ENCODE measurements around the gene GP5.

GP5 gene

DNA sequence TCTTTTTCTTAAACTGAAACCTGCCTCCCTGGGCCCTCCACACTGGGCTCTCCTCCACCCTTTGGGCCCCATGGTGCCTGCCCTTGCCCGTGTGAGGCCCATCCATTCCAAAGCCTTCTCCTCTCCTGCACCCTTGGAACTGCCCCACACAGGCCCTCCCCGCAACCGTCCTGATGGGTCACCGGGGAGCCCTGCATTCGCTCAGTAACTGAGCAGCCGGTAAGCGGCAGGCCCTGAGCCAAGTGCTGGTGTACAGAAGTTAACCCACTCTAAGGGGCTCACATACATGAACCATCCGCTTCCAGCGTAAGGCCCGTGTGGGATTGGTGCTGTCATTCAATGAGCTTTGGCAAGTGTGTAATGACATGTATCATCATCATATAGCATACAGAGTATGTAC, 24.1 kb downstream of the GP5 start:
- DNase-seq: no peak

DNA sequence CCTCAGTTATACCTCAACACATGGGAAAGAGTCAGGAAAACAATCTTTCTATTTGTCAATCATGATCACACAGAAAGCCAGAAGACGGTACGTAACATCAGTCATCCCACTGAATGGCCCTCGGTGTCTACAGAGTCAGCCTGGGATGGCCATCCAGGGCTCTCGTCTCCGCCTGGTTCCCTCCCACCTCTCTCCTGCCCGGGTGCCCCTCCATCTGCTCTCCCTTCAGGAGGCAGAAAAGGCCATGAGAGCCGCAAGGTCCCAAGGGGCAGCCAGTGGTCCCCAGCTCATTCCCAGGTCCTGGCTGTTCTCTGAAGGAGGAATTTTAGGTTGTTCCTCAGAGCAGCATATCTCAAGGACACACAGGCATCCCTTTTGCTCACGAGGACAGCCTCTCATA, 25.2 kb downstream of the GP5 start:
- DNase-seq: no peak

DNA sequence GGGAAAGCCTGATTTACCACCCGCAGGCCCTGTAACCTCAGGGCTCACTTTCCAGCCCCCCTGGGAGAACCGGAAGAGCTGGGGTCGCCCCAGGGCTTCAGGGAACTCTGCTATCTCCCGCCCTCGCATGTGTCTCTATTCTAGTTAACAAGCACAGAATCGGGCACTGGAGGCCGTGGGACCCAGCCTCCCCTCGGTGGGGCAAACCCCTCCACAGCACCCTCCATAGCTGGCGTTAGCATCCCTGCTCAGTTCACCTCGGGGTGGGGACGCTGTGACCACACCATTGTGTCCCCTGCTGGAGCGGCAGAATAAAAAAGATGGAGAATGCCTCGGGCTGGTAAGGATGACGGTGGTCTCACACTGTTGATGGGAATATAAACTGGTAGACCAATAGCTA, 26.0 kb downstream of the GP5 start:
- DNase-seq: no peak

DNA sequence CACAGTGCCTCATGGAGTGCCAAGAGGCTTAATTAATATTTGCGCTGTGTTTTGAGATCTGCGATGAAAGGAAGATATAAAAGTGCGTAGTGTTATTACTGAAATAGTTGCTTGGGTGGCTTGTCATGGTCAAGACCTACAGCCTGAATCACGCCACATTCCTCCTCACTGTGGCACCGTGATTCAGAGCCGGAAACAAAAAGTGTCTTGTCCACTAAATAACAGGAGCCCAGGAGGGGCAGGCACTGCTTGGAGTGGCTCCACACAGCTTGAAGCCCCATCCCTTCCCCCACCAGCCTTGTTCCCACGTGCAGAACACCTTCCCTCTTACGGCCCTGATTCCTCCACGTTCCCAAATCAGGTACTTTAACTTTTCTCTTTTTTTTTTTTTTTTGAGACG, 28.3 kb downstream of the GP5 start:
- DNase-seq: no peak

DNA sequence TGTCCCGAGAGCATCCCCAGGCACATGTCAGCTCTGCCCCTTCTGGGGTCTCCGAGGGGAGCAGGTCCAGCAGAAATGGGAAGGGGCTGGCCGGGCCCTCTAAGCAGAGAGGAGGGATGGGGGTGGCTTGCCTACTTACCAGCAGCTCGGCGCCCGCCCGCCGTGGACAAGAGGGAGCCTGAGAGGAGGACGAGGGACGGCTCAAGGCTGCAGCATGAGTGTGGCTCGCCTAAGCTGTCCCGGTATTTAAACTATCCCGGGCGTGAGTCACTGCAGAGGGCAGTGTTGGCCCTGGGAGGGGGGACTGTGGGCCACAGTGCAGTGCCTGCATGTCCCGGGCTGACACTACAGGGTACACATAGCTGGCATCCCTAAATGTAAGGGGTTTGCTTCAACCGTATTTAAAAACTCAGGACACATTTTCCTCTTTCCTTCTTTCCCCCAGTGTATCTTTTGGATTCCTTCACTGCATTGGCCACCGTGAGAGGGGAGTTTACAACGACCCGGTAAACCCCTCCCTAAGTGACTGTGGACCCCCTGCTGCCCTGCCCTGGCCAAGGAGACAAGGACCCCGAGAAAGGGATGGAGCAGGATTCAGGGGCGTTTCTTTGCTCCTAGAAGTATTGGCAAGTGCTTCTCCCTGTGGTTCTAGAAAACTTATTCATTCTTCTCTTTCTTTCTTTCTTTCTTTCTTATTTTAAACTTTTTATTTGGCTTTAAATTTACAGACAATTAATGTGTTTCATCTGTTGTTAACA, 29.4 kb downstream of the GP5 start, which contains the start of gene LRRC15:
LRRC15 (minus strand) TSS at position 222 of the 758 bp plus-strand sequence. CDS start 8,700 bp downstream, outside the sequence.
- no peak for DNase-seq

DNA sequence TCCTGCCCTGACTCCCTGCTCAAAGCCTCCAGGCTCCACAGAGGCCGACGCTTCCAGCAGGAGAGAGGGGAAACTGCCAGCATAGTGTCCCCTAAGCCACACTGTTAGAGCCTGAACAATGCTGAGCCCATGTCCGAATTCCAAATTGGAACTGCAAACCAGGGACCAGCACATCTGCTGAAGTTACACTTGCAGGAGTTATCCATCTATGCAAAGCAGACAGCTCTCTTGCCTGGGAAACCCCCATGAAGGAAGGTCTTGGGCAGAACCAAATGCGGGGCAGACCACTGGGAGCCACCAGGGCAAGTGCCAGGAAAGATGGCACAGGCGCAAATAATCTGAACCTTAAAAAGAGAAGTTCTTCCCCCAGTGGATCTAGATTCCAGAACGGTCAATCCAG, 30.1 kb downstream of the GP5 start:
- DNase-seq: no peak

DNA sequence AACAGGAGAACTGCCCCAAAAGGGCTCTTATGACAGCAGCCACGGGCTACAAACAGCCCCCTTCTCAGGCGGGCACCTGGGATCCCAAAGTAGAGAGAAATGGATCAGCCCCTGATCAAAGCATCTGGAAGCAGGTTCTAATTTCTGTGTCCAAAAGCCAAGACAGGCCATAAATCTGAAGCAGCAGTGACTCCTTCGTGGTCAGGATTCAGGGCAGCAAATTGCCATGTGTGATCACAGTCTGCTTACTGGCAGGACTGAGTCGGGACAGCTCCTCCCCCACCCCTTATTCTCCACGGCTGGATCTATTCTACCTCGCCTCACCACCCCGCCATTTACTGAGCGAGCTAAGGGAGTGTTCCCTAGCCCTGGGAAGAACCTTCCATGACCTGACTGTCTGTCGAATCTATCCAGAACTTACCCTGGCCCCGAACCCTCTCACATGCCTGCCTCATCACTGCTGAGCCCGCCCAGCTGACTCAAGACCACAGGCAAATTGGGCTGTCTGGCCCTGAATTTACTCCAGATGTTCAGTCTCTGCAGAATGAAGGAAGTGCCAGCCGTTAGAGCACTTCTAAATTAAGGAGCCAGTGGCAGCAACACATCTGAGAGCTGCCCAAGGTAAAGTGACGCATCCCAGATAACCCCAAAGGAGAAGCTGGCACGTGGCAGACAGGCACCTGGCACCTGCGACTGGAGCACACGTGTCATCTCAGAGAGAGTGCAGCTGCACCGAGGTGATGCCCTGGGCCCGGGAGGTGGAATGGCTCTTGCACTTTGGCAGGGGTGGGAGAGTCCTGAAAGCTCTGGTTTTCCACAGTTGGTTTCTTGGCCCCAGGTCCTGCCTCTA, 30.8 kb downstream of the GP5 start:
- no peak for DNase-seq

DNA sequence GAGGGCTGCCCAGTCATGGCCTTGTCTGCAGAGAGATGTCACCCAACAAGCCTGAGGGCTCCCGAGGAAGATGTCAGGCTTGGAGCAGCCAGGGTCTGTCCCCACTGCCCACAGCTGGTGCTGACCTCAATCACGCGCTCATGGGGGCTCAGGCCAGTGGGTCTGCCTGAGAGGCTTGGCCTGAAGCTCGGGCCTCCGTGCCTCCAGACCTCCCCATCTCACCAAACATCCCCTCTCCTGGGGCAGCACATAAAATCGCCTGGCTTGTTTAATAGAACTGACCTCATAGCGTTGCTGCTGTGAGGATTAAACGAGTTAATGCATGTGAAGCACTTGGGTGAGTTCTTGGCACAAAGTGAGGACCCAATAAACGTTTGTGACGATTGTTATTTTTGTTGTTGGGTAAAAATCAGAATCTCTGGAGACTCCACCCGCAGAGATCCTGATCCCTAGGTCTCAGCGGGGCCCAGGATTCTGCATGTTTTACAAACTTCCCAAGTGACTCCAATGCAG, 33.0 kb downstream of the GP5 start:
- no peak for DNase-seq

DNA sequence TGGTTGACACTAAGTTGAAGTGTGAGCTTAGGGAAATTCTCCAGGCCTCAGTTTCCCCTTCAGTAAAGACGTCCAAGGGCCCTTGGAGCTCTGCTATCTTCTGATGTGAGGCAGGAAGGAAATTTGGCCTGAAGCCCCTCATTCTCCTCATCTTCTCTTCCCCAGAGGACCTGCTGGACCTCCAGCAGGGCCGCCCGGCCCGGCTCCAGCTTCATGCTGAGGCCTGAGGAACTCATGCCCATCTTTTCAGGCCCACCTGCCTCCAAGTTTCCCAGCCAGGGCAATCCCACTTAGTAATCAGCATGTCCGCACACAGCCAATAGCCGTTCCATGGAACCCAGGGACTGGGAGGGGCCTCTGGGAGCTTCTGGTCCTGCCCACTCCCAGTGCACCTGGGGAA, 33.5 kb downstream of the GP5 start:
- no peak for DNase-seq

DNA sequence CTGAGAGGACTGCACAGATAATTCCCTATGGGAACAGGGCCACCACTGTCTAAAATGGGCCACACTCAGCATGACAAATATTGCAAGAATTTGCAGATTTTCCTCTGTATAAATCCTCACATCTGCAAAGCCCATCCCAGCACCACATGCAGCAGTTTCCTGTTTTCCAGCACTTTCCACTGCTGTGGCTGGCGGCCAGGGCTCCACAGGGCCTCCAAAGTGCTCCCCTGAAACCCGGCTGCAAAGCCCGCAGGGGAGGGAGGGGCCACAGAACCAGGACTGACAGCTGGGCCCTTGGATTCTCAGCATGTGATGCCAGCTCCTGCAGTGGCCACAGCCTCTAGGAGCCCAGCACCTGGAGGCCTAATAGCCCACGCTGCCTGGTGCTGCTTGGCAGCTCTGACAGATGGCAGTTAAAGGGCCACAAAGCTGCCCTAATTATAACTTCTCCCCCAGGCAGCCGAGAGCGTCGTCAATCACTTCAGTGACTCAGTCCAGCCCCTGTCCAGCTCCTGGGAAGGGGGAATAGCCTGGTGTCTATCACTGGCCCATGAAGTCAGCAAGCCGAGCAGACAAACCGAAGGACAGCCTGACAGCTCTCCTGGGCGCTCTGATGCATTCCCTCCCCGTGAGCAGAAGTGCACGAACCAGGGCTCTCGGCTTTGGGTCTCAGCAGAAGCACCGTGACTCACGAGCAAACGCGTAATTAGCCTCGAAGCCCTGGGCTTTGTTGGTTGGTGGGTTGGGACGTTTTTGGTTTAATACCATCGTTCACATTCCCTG, 34.2 kb downstream of the GP5 start:
- no peak for DNase-seq

DNA sequence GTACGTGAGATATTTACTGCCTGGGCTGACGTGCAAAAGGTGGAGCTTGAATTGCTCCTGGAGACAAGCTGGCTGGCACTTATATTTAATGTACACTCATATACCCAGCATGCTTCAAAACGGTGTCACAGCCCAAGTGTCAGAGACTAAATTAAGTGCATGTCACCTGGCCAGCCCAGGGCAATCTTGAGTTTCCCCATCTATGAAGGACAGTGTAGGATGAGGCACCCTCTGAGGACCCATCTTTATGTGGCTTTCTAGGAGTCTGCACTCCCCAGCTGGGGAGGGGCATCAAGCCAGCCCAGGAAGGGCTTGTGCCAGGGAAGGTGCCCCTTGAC, 34.8 kb downstream of the GP5 start:
- no peak for DNase-seq

DNA sequence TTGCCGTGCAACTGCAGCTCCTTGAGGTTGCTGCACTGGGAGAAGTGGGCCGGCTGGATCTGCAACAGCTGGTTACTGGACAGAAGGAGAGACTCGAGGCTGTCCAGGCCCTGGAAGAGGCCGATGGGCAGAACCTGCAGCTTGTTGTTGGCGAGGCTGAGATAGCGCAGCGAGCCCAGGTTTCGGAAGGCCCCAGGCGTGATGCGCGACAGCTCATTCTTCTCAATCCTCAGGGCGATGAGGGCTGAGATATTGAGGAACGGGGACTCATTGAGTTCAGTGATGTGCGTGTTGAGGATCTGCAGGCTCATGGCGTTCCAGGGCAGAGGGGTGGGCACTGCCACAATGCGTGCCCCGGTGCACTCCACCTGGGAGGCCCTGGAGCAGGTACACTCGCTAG, 38.5 kb downstream of the GP5 start:
- DNase-seq: no peak

DNA sequence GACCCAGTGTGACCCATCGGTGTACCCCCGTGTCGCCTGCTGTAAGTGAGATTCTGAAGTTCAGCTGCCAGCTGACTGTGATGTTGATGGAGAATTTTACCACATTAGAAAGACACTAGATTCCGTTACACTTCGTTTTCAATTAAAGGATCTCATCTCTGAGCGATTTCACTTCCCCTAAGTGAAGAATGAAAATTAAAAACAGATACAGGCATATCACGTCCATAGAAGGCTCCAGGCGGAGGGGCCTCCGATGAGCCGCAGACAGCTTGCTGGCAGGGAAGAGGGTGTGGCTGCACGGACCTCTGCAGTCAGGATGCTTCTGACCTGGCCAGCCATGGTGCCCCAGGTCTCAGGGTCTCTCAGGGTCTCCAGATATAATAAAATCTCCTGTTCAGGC, 41.4 kb downstream of the GP5 start:
- DNase-seq: no peak

DNA sequence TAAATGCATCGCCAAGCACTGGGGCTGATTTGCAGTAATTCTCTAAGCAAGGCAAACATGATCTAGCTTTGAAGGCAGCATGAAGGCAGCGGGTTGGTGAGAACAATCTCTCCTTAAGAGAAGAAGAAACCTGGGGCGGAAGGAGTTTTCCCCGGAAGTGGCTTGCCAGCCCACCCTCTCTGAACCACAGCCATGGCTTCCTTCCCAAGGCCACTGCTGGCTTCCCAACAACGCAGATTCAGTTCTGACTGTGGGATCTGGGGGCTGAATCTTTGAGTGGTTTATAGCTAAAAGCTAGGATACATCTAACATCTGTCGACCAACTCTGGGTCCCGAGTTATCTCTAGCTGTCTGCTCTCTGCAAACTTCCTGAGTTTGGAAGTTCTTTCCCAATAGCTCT, 43.7 kb downstream of the GP5 start:
- DNase-seq: no peak

DNA sequence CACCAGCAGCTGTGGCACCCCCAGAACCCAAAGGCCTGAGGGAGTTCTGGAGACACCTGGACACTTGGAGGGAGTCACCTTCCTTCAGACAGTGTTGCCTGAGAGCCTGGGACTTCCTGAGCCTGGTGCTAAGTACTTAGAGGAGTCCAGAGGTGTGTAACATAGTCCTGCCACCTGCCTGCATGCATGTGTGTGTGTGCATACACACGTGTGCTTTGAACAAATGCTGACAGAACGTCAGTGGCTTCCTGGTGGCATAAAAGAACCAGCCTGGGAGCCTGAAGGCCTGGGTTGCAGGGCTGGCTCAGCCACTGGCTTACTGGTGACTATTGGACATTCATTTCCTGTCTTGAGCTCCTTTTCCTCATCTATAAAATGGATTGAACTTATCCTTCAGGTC, 44.8 kb downstream of the GP5 start:
- no peak for DNase-seq

DNA sequence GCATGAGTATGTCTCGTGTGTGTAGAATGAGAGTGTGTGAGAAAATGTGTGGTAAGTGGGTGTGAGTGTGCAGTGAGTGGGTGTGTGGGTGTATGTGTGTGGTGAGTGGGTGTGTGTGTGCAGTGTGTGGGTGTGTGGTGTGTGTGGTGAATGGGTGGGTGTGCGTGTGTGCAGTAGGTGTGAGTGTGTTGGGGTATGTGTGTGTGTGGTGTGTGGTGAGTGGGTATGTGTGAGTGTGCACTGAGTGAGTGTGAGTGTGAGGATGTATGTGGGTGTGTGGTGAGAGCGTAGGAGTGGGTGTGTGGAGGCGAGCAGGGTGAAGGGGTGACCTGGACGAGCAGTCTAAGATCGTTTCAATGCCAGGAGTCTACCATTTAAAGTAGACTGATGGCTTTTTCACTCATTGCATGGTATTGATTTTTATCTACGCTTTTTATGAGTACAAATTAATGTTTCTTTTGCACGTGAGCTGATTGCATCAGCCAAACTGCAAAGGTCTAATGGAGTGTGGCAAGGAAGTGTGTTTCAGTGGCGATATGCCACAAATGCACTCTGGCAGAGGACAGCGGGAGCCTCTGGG, 46.3 kb downstream of the GP5 start:
- no peak for DNase-seq

DNA sequence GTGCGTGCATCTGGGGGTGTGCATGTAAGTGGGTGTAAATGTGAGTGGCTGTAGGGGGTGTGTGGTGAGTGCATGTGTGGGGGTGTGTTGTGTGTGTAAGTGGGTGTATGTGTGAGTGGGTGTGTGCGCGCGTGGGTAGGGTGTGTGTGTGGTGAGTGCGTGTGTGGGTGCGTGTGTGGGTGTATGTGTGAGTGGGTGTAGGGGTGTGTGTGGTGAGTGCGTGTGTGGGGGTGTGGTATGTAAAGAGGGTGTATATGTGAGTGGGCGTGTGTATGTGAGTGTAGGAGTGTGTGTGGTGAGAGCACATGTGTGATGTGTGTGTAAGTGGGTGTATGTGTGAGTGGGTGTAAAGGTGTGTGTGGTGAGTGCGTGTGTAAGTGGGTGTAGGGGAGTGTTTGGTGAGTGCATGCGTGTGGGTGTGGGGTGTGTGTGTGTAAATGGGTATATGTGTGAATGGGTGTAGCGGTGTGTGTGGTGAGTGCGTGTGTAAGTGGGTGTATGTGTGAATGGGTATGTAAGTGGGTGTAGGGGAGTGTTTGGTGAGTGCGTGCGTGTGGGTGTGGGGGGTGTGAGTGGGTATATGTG, 47.0 kb downstream of the GP5 start:
- DNase-seq: no peak

DNA sequence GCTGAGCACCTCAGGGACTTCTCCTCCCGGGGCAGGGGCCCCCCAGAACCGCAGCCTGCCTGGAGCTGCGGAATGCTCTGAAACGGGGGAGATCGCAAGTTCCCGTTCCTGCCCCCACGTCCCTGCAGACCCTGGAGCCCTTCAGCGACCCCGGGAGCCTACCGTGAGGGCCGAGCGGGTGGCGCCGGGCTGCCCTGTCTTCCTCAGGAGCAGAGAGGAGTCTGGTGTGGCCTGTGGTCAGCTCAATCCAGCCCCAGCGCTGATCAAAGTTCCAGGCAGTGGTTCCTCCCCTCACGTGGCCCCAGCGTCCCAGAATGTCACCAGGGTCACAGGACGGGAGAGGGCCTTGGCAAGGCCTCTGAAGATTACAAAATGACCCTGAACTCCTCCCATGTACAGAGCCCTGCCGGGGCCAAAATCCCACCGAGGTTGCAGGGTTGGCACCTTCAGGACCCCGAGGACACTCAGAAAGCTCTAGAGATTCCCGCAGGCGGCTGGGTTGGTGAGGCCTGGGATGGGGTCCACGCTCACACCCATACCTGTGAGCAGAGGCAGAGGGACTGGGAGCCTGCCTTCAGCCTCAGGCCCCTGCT, 47.9 kb downstream of the GP5 start, which contains the start of gene CPN2:
CPN2 (minus strand) TSS at position 249 of the 593 bp plus-strand sequence. CDS start 8,626 bp downstream, outside the sequence.
- no peak for DNase-seq

DNA sequence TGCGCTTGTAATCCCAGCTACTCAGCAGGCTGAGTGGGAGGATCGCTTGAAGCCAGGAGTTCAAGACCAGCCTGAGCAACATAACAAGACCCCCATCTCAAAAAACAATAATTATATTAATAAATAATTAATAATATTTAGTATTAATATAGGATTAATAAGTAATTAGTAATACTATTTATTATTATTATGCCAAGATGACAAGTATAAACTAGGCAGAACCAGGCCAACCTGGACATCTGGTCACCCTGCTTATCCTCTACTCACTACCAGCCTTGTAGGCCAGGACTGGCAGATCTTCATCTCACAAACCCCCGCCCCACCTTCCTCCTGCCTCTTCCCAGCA, 48.4 kb downstream of the GP5 start:
- DNase-seq: no peak

DNA sequence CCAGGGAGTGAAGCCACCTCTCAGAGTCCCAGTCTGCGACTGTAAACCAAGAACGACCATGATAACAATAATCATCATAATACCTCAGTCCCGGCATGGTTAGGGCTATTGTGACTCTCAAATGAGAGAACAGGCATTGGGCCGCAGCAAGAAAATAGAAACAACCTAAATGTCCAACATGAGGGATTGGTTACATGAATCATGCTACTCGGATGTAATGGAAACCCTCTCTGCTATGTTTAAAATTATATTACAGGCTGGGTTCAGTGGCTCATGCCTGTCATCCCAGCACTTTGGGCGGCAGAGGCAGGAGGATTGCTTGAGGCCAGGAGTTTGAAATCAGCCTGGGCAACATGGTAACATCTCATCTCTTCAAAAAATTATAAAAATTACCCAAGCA, 50.7 kb downstream of the GP5 start:
- DNase-seq: no peak

DNA sequence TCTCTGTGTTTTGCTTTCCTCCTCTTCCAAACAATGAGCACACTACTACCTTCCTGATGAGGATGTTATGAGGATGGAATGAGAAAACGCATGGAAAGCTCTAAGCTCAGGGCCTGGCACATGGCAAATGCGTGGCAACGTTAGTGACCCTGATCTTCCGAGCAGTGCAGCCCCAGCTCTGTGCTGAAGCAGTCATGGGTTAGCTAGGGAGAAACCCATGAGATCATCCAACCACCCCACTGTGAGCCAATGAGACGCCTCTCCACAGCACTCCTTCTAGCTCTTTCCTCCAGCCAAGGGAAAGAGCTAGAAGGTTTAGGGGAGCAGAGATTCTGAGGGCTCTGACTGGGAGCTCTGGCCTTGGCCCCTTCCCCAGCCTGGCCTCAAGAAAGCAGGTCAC, 52.4 kb downstream of the GP5 start:
- no peak for DNase-seq

DNA sequence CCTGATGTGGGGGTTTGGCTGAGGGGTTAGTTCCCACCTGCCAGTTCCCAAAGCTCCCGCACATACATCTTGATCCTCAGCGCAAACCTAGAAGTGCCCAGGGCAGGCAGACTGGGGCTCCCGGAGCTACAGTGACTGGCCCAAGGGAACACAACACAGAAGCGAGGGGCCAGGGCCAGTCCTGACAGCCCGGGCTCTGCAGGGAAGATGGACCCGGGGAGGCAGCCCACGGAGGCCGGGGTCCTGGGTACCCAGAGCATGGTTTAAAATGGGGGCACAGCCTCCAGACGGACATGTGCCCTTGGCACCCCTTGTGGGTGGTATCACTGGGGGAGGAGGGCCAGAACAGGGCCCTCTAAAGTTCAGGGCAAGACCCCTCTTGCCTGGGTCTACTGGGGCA, 53.0 kb downstream of the GP5 start:
- no peak for DNase-seq
